ENCODE measurements around the gene LPCAT2.

DNA sequence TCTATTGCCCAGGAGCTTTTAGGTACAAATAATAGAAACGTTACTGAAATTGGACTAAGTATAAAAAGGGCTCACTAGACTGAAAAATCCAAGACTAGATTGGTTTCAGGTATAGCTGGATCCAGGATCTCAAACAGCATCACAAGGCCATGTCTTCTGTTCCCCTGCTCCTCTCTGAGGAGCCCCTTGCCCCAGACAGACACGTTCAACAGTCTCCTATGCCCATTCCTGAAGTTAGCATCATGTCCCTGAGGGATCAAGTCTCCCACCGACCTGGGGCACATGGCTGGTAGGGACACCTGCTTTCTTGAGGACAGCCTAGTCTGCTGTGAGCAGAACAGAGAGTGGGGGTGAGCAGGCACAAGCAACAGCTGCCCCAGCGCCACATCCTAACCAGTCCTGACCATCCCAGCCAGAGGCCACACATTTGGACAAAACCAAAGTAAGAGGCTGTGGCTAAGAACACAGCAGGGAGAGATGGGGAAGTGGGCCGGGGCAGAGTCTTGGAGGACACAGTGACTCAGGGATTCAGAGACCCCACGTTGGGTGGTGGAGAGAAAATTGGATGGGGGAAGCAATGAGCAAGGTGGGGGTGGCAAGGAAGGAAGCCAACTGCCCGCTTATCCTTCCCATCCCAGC is 40.4 kb upstream of the LPCAT2 start:
- TF ChIP-seq REPIN1 (CRISPR knock-in tag; IDR thresholded peaks at IDR 0.05; ENCODE audit: borderline replicate concordance, low read depth) (no peak), NFYB (CRISPR knock-in tag; IDR thresholded peaks at IDR 0.05) (no peak), ZNF839 (CRISPR knock-in tag; IDR thresholded peaks at IDR 0.05; ENCODE audit: borderline replicate concordance) (no peak), NFATC3 (CRISPR knock-in tag; IDR thresholded peaks at IDR 0.05) (no peak)
- TF ChIP-seq, protein P1, sequence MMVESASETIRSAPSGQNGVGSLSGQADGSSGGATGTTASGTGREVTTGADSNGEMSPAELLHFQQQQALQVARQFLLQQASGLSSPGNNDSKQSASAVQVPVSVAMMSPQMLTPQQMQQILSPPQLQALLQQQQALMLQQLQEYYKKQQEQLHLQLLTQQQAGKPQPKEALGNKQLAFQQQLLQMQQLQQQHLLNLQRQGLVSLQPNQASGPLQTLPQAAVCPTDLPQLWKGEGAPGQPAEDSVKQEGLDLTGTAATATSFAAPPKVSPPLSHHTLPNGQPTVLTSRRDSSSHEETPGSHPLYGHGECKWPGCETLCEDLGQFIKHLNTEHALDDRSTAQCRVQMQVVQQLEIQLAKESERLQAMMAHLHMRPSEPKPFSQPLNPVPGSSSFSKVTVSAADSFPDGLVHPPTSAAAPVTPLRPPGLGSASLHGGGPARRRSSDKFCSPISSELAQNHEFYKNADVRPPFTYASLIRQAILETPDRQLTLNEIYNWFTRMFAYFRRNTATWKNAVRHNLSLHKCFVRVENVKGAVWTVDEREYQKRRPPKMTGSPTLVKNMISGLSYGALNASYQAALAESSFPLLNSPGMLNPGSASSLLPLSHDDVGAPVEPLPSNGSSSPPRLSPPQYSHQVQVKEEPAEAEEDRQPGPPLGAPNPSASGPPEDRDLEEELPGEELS (CRISPR knock-in tag; IDR thresholded peaks at IDR 0.05): no peak
- TF ChIP-seq, protein P2, sequence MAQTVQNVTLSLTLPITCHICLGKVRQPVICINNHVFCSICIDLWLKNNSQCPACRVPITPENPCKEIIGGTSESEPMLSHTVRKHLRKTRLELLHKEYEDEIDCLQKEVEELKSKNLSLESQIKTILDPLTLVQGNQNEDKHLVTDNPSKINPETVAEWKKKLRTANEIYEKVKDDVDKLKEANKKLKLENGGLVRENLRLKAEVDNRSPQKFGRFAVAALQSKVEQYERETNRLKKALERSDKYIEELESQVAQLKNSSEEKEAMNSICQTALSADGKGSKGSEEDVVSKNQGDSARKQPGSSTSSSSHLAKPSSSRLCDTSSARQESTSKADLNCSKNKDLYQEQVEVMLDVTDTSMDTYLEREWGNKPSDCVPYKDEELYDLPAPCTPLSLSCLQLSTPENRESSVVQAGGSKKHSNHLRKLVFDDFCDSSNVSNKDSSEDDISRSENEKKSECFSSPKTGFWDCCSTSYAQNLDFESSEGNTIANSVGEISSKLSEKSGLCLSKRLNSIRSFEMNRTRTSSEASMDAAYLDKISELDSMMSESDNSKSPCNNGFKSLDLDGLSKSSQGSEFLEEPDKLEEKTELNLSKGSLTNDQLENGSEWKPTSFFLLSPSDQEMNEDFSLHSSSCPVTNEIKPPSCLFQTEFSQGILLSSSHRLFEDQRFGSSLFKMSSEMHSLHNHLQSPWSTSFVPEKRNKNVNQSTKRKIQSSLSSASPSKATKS (CRISPR knock-in tag; IDR thresholded peaks at IDR 0.05): no peak
- TF ChIP-seq, protein P3, sequence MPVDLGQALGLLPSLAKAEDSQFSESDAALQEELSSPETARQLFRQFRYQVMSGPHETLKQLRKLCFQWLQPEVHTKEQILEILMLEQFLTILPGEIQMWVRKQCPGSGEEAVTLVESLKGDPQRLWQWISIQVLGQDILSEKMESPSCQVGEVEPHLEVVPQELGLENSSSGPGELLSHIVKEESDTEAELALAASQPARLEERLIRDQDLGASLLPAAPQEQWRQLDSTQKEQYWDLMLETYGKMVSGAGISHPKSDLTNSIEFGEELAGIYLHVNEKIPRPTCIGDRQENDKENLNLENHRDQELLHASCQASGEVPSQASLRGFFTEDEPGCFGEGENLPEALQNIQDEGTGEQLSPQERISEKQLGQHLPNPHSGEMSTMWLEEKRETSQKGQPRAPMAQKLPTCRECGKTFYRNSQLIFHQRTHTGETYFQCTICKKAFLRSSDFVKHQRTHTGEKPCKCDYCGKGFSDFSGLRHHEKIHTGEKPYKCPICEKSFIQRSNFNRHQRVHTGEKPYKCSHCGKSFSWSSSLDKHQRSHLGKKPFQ (CRISPR knock-in tag; IDR thresholded peaks at IDR 0.05; ENCODE audit: insufficient replicate concordance): no peak
- TF ChIP-seq, protein P4, sequence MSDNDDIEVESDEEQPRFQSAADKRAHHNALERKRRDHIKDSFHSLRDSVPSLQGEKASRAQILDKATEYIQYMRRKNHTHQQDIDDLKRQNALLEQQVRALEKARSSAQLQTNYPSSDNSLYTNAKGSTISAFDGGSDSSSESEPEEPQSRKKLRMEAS (IDR thresholded peaks at IDR 0.05): no peak

Measured in HepG2 (cell line).